Measurements from ENCODE around the gene TNFAIP8L2.
"Not testable (repeated sequence)": the region's sequence is repeated elsewhere in the genome, so short reads cannot be mapped to it uniquely, and the experiment has no call there.

TNFAIP8L2 gene

GRCh38 chr1:151194894-151195594 lies 38.6 kb downstream of the TNFAIP8L2 start:
- DNase-seq (ENCODE audit: low read depth) = peak; percentile 75
- H3K9me3 ChIP-seq (ENCODE audit: control insufficient read depth, low read length); H3K36me3 ChIP-seq (ENCODE audit: control insufficient read depth, insufficient read depth, low read length, severe bottlenecking); H3K27me3 ChIP-seq (replicated peaks; ENCODE audit: control insufficient read depth, insufficient read depth, low read length): not testable (repeated sequence)
- Histone ChIP-seq H3K4me3 (ENCODE audit: low read length) (peak overlapping the region; percentile 74), H3K4me1 (ENCODE audit: control insufficient read depth, insufficient read depth, low read length) (peaks cover 19% of the 10 kb centered on the region), H3K9ac (ENCODE audit: low read length) (peak overlapping the region; percentile 81)

GRCh38 chr1:151196292-151196800 lies 39.9 kb downstream of the TNFAIP8L2 start:
- H3K4me1 ChIP-seq (ENCODE audit: control insufficient read depth, insufficient read depth, low read length) = peaks cover 25% of the 10 kb centered on the region
- H3K9ac ChIP-seq (ENCODE audit: low read length) = peak overlapping the region; percentile 81
- no peaks in the 10 kb centered on the region for H3K9me3 ChIP-seq (ENCODE audit: control insufficient read depth, low read length)
- no peaks in the 10 kb centered on the region for H3K36me3 ChIP-seq (ENCODE audit: control insufficient read depth, insufficient read depth, low read length, severe bottlenecking)
- DNase-seq (ENCODE audit: low read depth) = peak; percentile 92
- H3K4me3 ChIP-seq (ENCODE audit: low read length) = peak overlapping the region; percentile 74
- no peaks in the 10 kb centered on the region for H3K27me3 ChIP-seq (replicated peaks; ENCODE audit: control insufficient read depth, insufficient read depth, low read length)

- Histone ChIP-seq H3K27me3 (replicated peaks; ENCODE audit: control insufficient read depth, insufficient read depth, low read length) (no peaks in the 10 kb centered on the region), H3K9ac (ENCODE audit: low read length) (peak overlapping the region; percentile 97), H3K4me3 (ENCODE audit: low read length) (peak overlapping the region; percentile 99), H3K4me1 (ENCODE audit: control insufficient read depth, insufficient read depth, low read length) (peaks cover 37% of the 10 kb centered on the region), H3K36me3 (ENCODE audit: control insufficient read depth, insufficient read depth, low read length, severe bottlenecking) (peaks cover 6% of the 10 kb centered on the region), H3K9me3 (ENCODE audit: control insufficient read depth, low read length) (no peaks in the 10 kb centered on the region)
- no peak for DNase-seq (ENCODE audit: low read depth)
Observed at GRCh38 chr1:151197863-151198253, 41.4 kb downstream of the TNFAIP8L2 start.

- DNase-seq (ENCODE audit: low read depth) = peak; percentile 100
- peaks cover 37% of the 10 kb centered on the region for H3K4me1 ChIP-seq (ENCODE audit: control insufficient read depth, insufficient read depth, low read length)
Observed at GRCh38 chr1:151198254-151199127, 42.0 kb downstream of the TNFAIP8L2 start, which contains the start of gene PIP5K1A. Gene PIP5K1A, plus strand, starts transcription at chr1:151198552. Its CDS starts 445 bp downstream, at chr1:151198997.

GRCh38 chr1:151199873-151200581 lies 43.6 kb downstream of the TNFAIP8L2 start:
- Histone ChIP-seq H3K36me3 (ENCODE audit: control insufficient read depth, insufficient read depth, low read length, severe bottlenecking) (peaks cover 17% of the 10 kb centered on the region), H3K9ac (ENCODE audit: low read length) (peak overlapping the region; percentile 97), H3K4me1 (ENCODE audit: control insufficient read depth, insufficient read depth, low read length) (peaks cover 32% of the 10 kb centered on the region), H3K27me3 (replicated peaks; ENCODE audit: control insufficient read depth, insufficient read depth, low read length) (no peaks in the 10 kb centered on the region), H3K4me3 (ENCODE audit: low read length) (peak overlapping the region; percentile 99), H3K9me3 (ENCODE audit: control insufficient read depth, low read length) (no peaks in the 10 kb centered on the region)
- DNase-seq (ENCODE audit: low read depth) = peak; percentile 88

More at GRCh38 chr1:151198254-151199127, 42.0 kb downstream of the TNFAIP8L2 start, which contains the start of gene PIP5K1A:
- no peaks in the 10 kb centered on the region for H3K9me3 ChIP-seq (ENCODE audit: control insufficient read depth, low read length)
- H3K4me3 ChIP-seq (ENCODE audit: low read length) = peak within 1 kb of the TSS; percentile 99
- H3K9ac ChIP-seq (ENCODE audit: low read length) = peak within 1 kb of the TSS; percentile 97
- H3K36me3 ChIP-seq (ENCODE audit: control insufficient read depth, insufficient read depth, low read length, severe bottlenecking) = peaks cover 12% of the 10 kb centered on the region
- no peaks in the 10 kb centered on the region for H3K27me3 ChIP-seq (replicated peaks; ENCODE audit: control insufficient read depth, insufficient read depth, low read length)

- H3K9ac ChIP-seq (ENCODE audit: low read length) = not testable (repeated sequence)
- H3K36me3 ChIP-seq (ENCODE audit: control insufficient read depth, insufficient read depth, low read length, severe bottlenecking) = peaks cover 53% of the 10 kb centered on the region
Observed at GRCh38 chr1:151205381-151205965, 49.0 kb downstream of the TNFAIP8L2 start.

More at GRCh38 chr1:151205381-151205965, 49.0 kb downstream of the TNFAIP8L2 start:
- DNase-seq (ENCODE audit: low read depth); H3K9me3 ChIP-seq (ENCODE audit: control insufficient read depth, low read length); H3K27me3 ChIP-seq (replicated peaks; ENCODE audit: control insufficient read depth, insufficient read depth, low read length); H3K4me3 ChIP-seq (ENCODE audit: low read length): not testable (repeated sequence)
- peaks cover 34% of the 10 kb centered on the region for H3K4me1 ChIP-seq (ENCODE audit: control insufficient read depth, insufficient read depth, low read length)

Data from adipocyte (in vitro differentiated cells).